G401 (cell line): ENCODE measurements around the gene SUSD4. TPM values are rescaled to one million over a fixed set of nuclear protein-coding genes. Genes with fewer than 3 reads are reported as not detected.
"Not testable (repeated sequence)": the region's sequence is repeated elsewhere in the genome, so short reads cannot be mapped to it uniquely, and the experiment has no call there.

Source experiments
- DNase-seq: peaks from one replicate; pipeline ENCODE4 v3.0.0-alpha.2; 2015; ENCODE audit warnings: low spot score
- in situ Hi-C: cut with HindIII; loops from 2 replicates; pipeline ENCODE4 v1.10.0; 2016; ENCODE audit warnings: low sequenced_read_pairs, mixed read lengths
- total RNA-seq: library from RNA; depleted of rRNA; stranded (reverse); fragments of >200 nt; shearing (Covaris generic); gene quantifications from 2 replicates; pipeline ENCODE4 v1.2.3, GENCODE V29; 2014

SUSD4 gene
- total RNA-seq, 1 experiment from 2014 or later: not detected

- in situ Hi-C loops: no loop called here
- DNase-seq: no peak
Observed at GRCh38 chr1:223308136-223308535, 55.8 kb downstream of the SUSD4 start.

DNA sequence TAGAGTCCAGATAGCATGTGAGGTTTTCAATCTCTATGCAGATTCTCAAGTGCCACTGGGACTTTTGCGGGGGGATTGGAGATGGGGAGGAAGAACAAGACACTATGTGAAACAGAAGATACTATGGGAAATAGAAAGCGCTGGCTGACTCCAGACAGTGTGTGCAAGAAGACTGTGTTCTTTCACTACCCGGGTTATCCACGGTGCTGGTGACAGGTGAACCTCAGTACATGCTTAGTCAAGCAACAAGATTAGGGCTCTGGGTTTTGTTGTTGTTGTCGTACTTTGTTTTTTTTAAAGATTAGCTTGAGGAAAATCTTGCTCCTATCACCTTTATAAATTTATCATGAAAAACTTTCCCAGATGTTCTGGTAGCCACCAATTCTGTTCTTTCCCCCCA, 56.4 kb downstream of the SUSD4 start:
- no peak for DNase-seq
- in situ Hi-C loops: no loop called here

- in situ Hi-C loops: no loop called here
- no peak for DNase-seq
Observed at GRCh38 chr1:223304931-223305330, 59.0 kb downstream of the SUSD4 start.

DNA sequence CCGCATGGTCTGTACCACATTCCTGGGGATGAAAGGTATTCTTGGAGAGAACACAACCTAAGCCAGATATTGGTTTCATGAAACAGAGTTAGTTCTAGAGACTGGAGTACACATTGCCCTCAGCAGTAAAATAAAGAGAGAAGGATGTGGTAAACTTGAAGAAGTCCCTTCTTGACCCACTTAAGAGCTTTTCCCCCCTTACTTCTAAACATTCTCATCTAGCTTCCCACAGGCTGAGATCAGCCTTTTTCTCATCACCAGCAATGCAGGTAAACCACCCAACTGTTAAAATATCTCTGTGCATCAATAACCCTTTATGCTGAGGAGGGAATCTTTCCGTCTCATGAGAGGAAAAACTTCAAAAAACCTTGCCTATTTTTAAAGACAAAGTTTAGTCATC, 62.6 kb downstream of the SUSD4 start:
- in situ Hi-C loops: no loop called here

GRCh38 chr1:223299553-223299952, 64.4 kb downstream of the SUSD4 start:
- no peak for DNase-seq
- in situ Hi-C loops: no loop called here

More for the DNA sequence above, 62.6 kb downstream of the SUSD4 start:
- no peak for DNase-seq

GRCh38 chr1:223298701-223299100, 65.3 kb downstream of the SUSD4 start:
- in situ Hi-C loops: no loop called here
- DNase-seq: no peak

DNA sequence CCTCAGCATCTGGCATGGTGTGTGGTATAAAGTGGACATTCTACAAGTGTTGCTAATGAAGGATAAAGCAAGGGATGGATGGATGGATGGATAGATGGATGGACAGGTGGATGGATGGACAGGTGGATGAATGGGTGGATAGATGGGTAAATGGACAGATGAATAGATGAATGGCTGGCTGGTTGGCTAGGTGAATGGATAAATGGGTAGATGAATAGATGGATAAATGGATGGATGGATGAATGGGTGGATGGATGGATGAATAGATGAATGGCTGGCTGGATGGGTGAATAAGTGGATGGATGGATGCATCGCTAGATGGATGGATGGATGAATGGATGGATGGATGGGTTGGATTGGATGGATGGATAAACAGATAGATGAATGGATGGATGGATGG, 66.2 kb downstream of the SUSD4 start:
- in situ Hi-C loops: no loop called here
- DNase-seq: no peak

- in situ Hi-C loops: no loop called here
- DNase-seq: no peak
Observed at GRCh38 chr1:223291796-223292195, 72.2 kb downstream of the SUSD4 start.

DNA sequence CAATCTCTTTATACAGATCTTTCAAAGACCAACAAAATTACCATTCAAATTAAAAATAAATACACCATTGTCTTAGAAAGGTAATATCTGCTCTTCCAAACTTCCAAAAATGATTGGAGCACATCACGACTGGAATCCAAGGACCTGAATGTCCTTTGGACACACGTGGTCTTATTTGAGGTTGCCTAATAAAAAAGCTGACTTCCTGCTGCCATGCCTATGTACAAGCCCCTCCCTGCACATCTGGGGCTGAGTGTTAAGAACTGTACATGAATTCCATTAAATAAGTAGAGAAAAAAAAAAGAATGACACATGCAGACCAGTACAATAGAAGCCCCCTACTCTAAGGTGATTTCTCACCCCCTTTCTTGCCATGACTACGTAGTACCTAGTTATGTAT, 73.6 kb downstream of the SUSD4 start:
- no peak for DNase-seq
- in situ Hi-C loops: no loop called here

- no peak for DNase-seq
Observed at GRCh38 chr1:223289621-223290020, 74.4 kb downstream of the SUSD4 start.

DNA sequence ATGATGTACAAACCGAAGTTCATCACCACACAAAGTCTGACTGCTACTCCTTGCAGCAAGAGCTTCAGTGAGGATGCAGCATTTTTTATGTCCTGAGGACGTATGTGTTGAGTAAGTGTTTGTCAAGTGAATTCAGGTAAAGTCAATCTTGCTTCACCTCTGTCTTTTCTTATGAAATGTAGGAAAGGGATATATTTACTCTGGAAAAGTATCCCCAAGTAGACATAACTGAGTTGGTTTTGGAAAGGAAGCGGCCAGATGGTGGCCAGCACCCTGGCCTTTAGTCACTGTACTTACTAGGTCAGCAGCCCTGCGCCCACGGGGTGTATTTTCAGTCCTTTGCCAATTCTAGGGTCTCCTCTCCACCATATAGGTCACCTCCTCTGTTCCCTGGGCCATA, 75.2 kb downstream of the SUSD4 start:
- in situ Hi-C loops: no loop called here
- DNase-seq: no peak

More at GRCh38 chr1:223289621-223290020, 74.4 kb downstream of the SUSD4 start:
- in situ Hi-C loops: no loop called here

DNA sequence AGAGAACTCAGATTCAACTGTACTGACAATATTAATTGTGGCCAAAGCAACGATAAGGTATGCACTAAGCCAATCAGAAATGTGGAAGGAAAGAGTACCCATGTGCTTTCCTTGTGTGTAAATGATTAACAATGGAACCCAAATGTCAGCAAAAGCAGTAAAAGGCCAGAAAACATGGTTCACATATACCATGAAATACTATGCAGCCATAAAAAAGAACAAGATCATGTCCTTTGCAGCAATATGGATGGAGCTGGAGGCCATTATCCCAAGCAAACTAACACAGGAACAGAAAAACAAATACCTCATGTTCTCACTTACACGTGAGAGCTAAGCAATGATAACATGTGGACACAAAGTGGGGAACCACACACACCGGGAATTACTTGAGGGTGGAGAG, 78.5 kb downstream of the SUSD4 start:
- DNase-seq: no peak
- in situ Hi-C loops: no loop called here

- in situ Hi-C loops, DNase-seq: not testable (repeated sequence)
Observed at GRCh38 chr1:223283697-223284096, 80.3 kb downstream of the SUSD4 start.

DNA sequence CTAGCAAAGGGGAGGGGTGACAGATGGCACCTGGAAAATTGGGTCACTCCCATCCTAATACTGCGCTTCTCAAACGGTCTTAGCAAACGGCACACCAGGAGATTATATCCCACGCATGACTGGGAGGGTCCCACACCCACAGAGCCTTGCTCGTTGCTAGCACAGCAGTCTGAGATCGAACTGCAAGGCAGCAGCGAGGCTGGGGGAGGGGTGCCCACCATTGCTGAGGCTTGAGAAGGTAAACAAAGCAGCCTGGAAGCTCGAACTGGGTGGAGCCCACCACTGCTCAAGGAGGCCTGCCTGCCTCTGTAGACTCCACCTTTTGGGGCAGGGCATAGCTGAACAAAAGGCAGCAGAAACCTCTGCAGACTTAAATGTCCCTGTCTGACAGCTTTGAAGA, 85.7 kb downstream of the SUSD4 start:
- in situ Hi-C loops, DNase-seq: not testable (repeated sequence)

DNA sequence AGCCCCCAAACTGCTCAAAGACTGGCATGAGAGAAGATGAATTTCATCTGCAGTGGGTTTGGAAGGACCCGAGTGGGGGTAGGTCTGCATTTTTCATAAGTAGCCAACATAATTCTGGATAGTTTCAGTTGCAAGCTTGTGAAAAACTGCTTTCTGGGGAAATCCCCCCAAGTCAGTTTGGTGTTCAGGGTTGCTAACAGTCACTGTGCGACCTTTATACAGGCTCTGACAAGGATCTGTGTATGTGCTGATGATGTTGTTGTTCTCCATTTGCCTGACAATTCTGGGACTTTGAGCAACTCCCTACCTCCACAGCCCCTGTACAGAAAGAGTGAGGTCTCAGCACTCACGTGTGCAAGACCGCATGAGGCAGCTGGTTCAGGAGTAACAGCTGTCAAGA, 87.9 kb downstream of the SUSD4 start:
- in situ Hi-C loops: no loop called here
- no peak for DNase-seq

DNA sequence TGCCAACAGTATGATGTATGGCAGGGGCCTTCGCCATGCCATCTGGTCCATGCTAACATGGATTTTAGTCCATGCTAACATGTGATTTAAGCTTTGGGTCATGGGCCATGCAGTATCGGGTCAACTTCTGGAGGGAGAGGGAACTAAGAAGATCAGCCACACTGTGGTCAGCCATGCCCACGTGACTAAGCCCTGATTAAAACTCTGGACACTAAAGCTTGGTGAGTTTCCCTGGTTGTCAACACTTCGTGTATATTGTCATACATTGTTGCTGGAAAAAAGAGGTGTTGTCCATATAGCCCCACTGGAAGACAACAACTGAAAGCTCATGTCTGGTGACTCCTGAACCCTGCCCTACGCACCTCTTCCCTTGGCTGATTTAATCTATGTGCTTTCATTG, 90.5 kb downstream of the SUSD4 start:
- DNase-seq: no peak
- in situ Hi-C loops: no loop called here

- DNase-seq: no peak
- in situ Hi-C loops: no loop called here
Observed at GRCh38 chr1:223271085-223271781, 92.7 kb downstream of the SUSD4 start.

DNA sequence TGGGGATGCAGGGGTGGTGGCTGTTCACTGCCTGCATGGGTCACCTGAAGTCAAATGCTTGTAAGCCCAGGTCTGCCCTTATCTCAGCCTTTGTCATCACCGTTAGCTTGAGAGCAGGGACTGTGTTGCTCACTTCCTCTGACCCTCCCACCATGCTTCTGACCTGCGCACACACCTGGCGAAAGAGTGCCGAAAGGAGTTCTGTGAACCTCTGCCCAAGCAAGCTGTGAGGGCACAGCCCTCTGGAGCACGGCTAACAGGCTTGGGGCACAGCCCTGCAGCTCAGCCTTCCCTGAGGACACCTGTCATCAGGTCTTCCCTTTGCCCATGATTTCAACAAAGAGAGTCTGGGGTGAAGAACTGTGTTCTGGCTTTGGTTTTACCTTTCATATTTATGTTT, 93.8 kb downstream of the SUSD4 start:
- DNase-seq: no peak
- in situ Hi-C loops: no loop called here

DNA sequence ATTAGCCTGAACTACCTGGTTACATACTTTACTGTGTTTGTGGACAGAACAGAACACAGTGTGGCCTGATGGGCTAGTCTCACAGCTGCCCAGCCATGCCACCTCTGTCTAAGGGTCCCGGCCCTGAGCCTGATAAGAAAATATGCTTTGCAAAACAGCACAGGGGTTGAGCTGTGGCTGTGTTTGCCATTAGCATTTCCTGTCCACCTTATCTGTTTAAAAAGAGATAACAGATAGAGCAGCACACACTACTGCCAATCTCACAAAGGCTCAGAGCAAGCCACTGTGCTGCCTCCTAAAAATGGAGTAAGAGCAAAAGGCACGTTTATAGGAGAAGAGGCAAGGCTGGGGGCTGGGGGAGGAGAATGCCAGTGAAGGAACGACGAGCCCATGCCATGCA, 95.0 kb downstream of the SUSD4 start:
- in situ Hi-C loops: no loop called here
- DNase-seq: no peak

DNA sequence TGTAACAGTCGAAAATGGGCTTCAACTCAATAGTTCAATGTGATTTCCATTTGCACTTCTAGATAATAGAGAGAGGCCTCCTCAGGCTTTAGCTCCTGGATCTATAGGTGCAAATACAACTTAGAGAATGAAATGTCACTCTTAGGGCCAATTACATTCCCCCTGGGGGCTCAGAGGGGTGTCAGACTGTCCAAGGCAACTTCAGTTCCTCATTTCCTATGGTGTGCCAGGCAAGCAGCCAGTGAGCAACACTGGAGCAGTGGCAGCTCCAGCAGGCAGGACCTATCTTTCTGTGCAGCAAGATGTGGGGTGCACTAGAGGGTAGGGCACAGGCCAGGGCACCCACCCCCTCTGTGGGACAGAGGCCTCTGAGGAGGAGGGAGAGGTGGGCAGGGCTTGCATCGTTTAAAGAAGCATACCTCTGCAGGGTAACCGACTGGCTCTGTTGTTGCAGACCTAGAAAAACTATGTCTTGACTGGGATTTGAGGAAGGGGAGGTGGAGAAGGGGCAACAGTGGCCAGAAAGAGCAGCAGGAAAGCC, 97.3 kb downstream of the SUSD4 start:
- DNase-seq: no peak
- in situ Hi-C loops: no loop called here
